ENCODE data around the gene MRPL4.
"Not testable (repeated sequence)": the region's sequence is repeated elsewhere in the genome, so short reads cannot be mapped to it uniquely, and the experiment has no call there.

Gene MRPL4

GRCh38 chr19:10274589-10274988, 22.6 kb downstream of the MRPL4 start:
- H3K27me3 ChIP-seq (ENCODE audit: control insufficient read depth in 2 of 2, insufficient read depth in 2 of 2, low read length in 2 of 2) = peaks cover 5 to 11% of the 10 kb centered on the region in 2 donors
- H3K9me3 ChIP-seq (ENCODE audit: control insufficient read depth in 2 of 2, low read length in 2 of 2) = no peaks in the 10 kb centered on the region
- H3K4me3 ChIP-seq (ENCODE audit: low read length in 2 of 2) = no peak overlapping the region
- no peak overlapping the region for H3K27ac ChIP-seq (ENCODE audit: low read depth in 2 of 2, low read length in 2 of 2)
- peaks cover 13 to 23% of the 10 kb centered on the region in 2 donors for H3K4me1 ChIP-seq (ENCODE audit: control insufficient read depth in 2 of 2, insufficient read depth in 2 of 2, low read length in 2 of 2)
- H3K9ac ChIP-seq (ENCODE audit: low read depth in 1 of 2, low read length in 2 of 2) = no peak overlapping the region
- peaks cover 2 to 9% of the 10 kb centered on the region in 2 donors for H3K36me3 ChIP-seq (ENCODE audit: control insufficient read depth in 2 of 2, insufficient read depth in 2 of 2, low read length in 2 of 2)

- H3K27ac ChIP-seq (ENCODE audit: low read depth in 2 of 2, low read length in 2 of 2) = no peak overlapping the region
- H3K36me3 ChIP-seq (ENCODE audit: control insufficient read depth in 2 of 2, insufficient read depth in 2 of 2, low read length in 2 of 2) = peaks cover 2 to 9% of the 10 kb centered on the region in 2 donors
- H3K27me3 ChIP-seq (ENCODE audit: control insufficient read depth in 2 of 2, insufficient read depth in 2 of 2, low read length in 2 of 2) = no peaks in the 10 kb centered on the region
- no peaks in the 10 kb centered on the region for H3K9me3 ChIP-seq (ENCODE audit: control insufficient read depth in 2 of 2, low read length in 2 of 2)
- H3K4me3 ChIP-seq (ENCODE audit: low read length in 2 of 2) = no peak overlapping the region
- peaks cover 0 to 8% of the 10 kb centered on the region in 2 donors for H3K4me1 ChIP-seq (ENCODE audit: control insufficient read depth in 2 of 2, insufficient read depth in 2 of 2, low read length in 2 of 2)
- no peak overlapping the region for H3K9ac ChIP-seq (ENCODE audit: low read depth in 1 of 2, low read length in 2 of 2)
These were observed 26.0 kb downstream of the MRPL4 start for GRCh38 chr19:10277795-10278589.

- Histone ChIP-seq H3K36me3 (ENCODE audit: control insufficient read depth in 2 of 2, insufficient read depth in 2 of 2, low read length in 2 of 2) (peaks cover 2 to 9% of the 10 kb centered on the region in 2 donors), H3K9me3 (ENCODE audit: control insufficient read depth in 2 of 2, low read length in 2 of 2) (no peaks in the 10 kb centered on the region), H3K4me1 (ENCODE audit: control insufficient read depth in 2 of 2, insufficient read depth in 2 of 2, low read length in 2 of 2) (peaks cover 0 to 8% of the 10 kb centered on the region in 2 donors), H3K9ac (ENCODE audit: low read depth in 1 of 2, low read length in 2 of 2) (no peak overlapping the region), H3K27ac (ENCODE audit: low read depth in 2 of 2, low read length in 2 of 2) (no peak overlapping the region), H3K4me3 (ENCODE audit: low read length in 2 of 2) (no peak overlapping the region), H3K27me3 (ENCODE audit: control insufficient read depth in 2 of 2, insufficient read depth in 2 of 2, low read length in 2 of 2) (no peaks in the 10 kb centered on the region)
These were observed 26.9 kb downstream of the MRPL4 start for GRCh38 chr19:10278935-10279334.

GRCh38 chr19:10279737-10280442, 27.9 kb downstream of the MRPL4 start:
- H3K36me3 ChIP-seq (ENCODE audit: control insufficient read depth in 2 of 2, insufficient read depth in 2 of 2, low read length in 2 of 2) = peaks cover 2 to 9% of the 10 kb centered on the region in 2 donors
- H3K9me3 ChIP-seq (ENCODE audit: control insufficient read depth in 2 of 2, low read length in 2 of 2) = no peaks in the 10 kb centered on the region
- no peak overlapping the region for H3K27ac ChIP-seq (ENCODE audit: low read depth in 2 of 2, low read length in 2 of 2)
- no peak overlapping the region for H3K4me3 ChIP-seq (ENCODE audit: low read length in 2 of 2)
- H3K27me3 ChIP-seq (ENCODE audit: control insufficient read depth in 2 of 2, insufficient read depth in 2 of 2, low read length in 2 of 2) = no peaks in the 10 kb centered on the region
- H3K4me1 ChIP-seq (ENCODE audit: control insufficient read depth in 2 of 2, insufficient read depth in 2 of 2, low read length in 2 of 2) = peaks cover 0 to 3% of the 10 kb centered on the region in 2 donors
- no peak overlapping the region for H3K9ac ChIP-seq (ENCODE audit: low read depth in 1 of 2, low read length in 2 of 2)

GRCh38 chr19:10282043-10282442, 30.0 kb downstream of the MRPL4 start:
- H3K4me1 ChIP-seq (ENCODE audit: control insufficient read depth in 2 of 2, insufficient read depth in 2 of 2, low read length in 2 of 2); H3K9ac ChIP-seq (ENCODE audit: low read depth in 1 of 2, low read length in 2 of 2); H3K27ac ChIP-seq (ENCODE audit: low read depth in 2 of 2, low read length in 2 of 2); H3K9me3 ChIP-seq (ENCODE audit: control insufficient read depth in 2 of 2, low read length in 2 of 2); H3K27me3 ChIP-seq (ENCODE audit: control insufficient read depth in 2 of 2, insufficient read depth in 2 of 2, low read length in 2 of 2); H3K4me3 ChIP-seq (ENCODE audit: low read length in 2 of 2): not testable (repeated sequence)
- peaks cover 2 to 16% of the 10 kb centered on the region in 2 donors for H3K36me3 ChIP-seq (ENCODE audit: control insufficient read depth in 2 of 2, insufficient read depth in 2 of 2, low read length in 2 of 2)

- H3K36me3 ChIP-seq (ENCODE audit: control insufficient read depth in 2 of 2, insufficient read depth in 2 of 2, low read length in 2 of 2) = peaks cover 0 to 16% of the 10 kb centered on the region in 2 donors
- H3K27me3 ChIP-seq (ENCODE audit: control insufficient read depth in 2 of 2, insufficient read depth in 2 of 2, low read length in 2 of 2) = peaks cover 8 to 11% of the 10 kb centered on the region in 2 donors
- H3K9me3 ChIP-seq (ENCODE audit: control insufficient read depth in 2 of 2, low read length in 2 of 2) = no peaks in the 10 kb centered on the region
- no peak overlapping the region for H3K27ac ChIP-seq (ENCODE audit: low read depth in 2 of 2, low read length in 2 of 2)
- no peak overlapping the region for H3K9ac ChIP-seq (ENCODE audit: low read depth in 1 of 2, low read length in 2 of 2)
- H3K4me1 ChIP-seq (ENCODE audit: control insufficient read depth in 2 of 2, insufficient read depth in 2 of 2, low read length in 2 of 2) = peaks cover 9 to 12% of the 10 kb centered on the region in 2 donors
- no peak overlapping the region for H3K4me3 ChIP-seq (ENCODE audit: low read length in 2 of 2)
These were observed 31.5 kb downstream of the MRPL4 start for GRCh38 chr19:10283301-10284064.

GRCh38 chr19:10284065-10284959, 32.3 kb downstream of the MRPL4 start:
- Histone ChIP-seq H3K9ac (ENCODE audit: low read depth in 1 of 2, low read length in 2 of 2) (no peak overlapping the region), H3K27ac (ENCODE audit: low read depth in 2 of 2, low read length in 2 of 2) (no peak overlapping the region), H3K4me1 (ENCODE audit: control insufficient read depth in 2 of 2, insufficient read depth in 2 of 2, low read length in 2 of 2) (peaks cover 17 to 18% of the 10 kb centered on the region in 2 donors), H3K27me3 (ENCODE audit: control insufficient read depth in 2 of 2, insufficient read depth in 2 of 2, low read length in 2 of 2) (peaks cover 14 to 18% of the 10 kb centered on the region in 2 donors), H3K4me3 (ENCODE audit: low read length in 2 of 2) (no peak overlapping the region), H3K9me3 (ENCODE audit: control insufficient read depth in 2 of 2, low read length in 2 of 2) (no peaks in the 10 kb centered on the region), H3K36me3 (ENCODE audit: control insufficient read depth in 2 of 2, insufficient read depth in 2 of 2, low read length in 2 of 2) (peaks cover 0 to 16% of the 10 kb centered on the region in 2 donors)

- H3K9ac ChIP-seq (ENCODE audit: low read depth in 1 of 2, low read length in 2 of 2) = no peak overlapping the region
- H3K36me3 ChIP-seq (ENCODE audit: control insufficient read depth in 2 of 2, insufficient read depth in 2 of 2, low read length in 2 of 2) = peaks cover 0 to 16% of the 10 kb centered on the region in 2 donors
- no peak overlapping the region for H3K4me3 ChIP-seq (ENCODE audit: low read length in 2 of 2)
- no peaks in the 10 kb centered on the region for H3K9me3 ChIP-seq (ENCODE audit: control insufficient read depth in 2 of 2, low read length in 2 of 2)
- peaks cover 17 to 21% of the 10 kb centered on the region in 2 donors for H3K27me3 ChIP-seq (ENCODE audit: control insufficient read depth in 2 of 2, insufficient read depth in 2 of 2, low read length in 2 of 2)
- H3K27ac ChIP-seq (ENCODE audit: low read depth in 2 of 2, low read length in 2 of 2) = no peak overlapping the region
- peaks cover 18 to 21% of the 10 kb centered on the region in 2 donors for H3K4me1 ChIP-seq (ENCODE audit: control insufficient read depth in 2 of 2, insufficient read depth in 2 of 2, low read length in 2 of 2)
These were observed 32.9 kb downstream of the MRPL4 start for GRCh38 chr19:10284960-10285278.

- no peak overlapping the region for H3K9ac ChIP-seq (ENCODE audit: low read depth in 1 of 2, low read length in 2 of 2)
- H3K4me1 ChIP-seq (ENCODE audit: control insufficient read depth in 2 of 2, insufficient read depth in 2 of 2, low read length in 2 of 2) = peaks cover 23% of the 10 kb centered on the region in 2 donors
- H3K4me3 ChIP-seq (ENCODE audit: low read length in 2 of 2) = no peak overlapping the region
- no peak overlapping the region for H3K27ac ChIP-seq (ENCODE audit: low read depth in 2 of 2, low read length in 2 of 2)
- H3K9me3 ChIP-seq (ENCODE audit: control insufficient read depth in 2 of 2, low read length in 2 of 2) = no peaks in the 10 kb centered on the region
- peaks cover 21 to 26% of the 10 kb centered on the region in 2 donors for H3K27me3 ChIP-seq (ENCODE audit: control insufficient read depth in 2 of 2, insufficient read depth in 2 of 2, low read length in 2 of 2)
- H3K36me3 ChIP-seq (ENCODE audit: control insufficient read depth in 2 of 2, insufficient read depth in 2 of 2, low read length in 2 of 2) = peaks cover 0 to 16% of the 10 kb centered on the region in 2 donors
These were observed 33.4 kb downstream of the MRPL4 start for GRCh38 chr19:10285393-10285792.

All from mucosa of rectum (tissue), 2 donors.